WTC11 (cell line): ENCODE data around the gene AKAP13.

Source experiments
- CREM ChIP-seq: sonication (generic); formaldehyde crosslinking; IDR thresholded peaks from 2 replicates; pipeline ENCODE4 v1.8.1; 2022; ENCODE audit warnings: mild to moderate bottlenecking, missing genetic modification reagents, moderate library complexity
- SP1 ChIP-seq: sonication (generic); formaldehyde crosslinking; conservative IDR thresholded peaks from 2 replicates; pipeline ENCODE4 v1.8.1; 2022; ENCODE audit warnings: missing genetic modification reagents
- TF ChIP-seq, protein P1 (sequence below): fragments of 200-600 bp; IDR thresholded peaks from 2 replicates; pipeline ENCODE4 v1.8.0; 2022; ENCODE audit warnings: antibody characterized with exemption
- TF ChIP-seq, protein P2 (sequence below): sonication (generic); formaldehyde crosslinking; IDR thresholded peaks from 2 replicates; pipeline ENCODE4 v1.8.0; 2022; ENCODE audit warnings: mild to moderate bottlenecking, missing genetic modification reagents
- TF ChIP-seq, protein P3 (sequence below): sonication (generic); formaldehyde crosslinking; IDR thresholded peaks from 2 replicates; pipeline ENCODE4 v1.8.1; 2023; ENCODE audit warnings: mild to moderate bottlenecking, missing genetic modification reagents, moderate library complexity

DNA sequence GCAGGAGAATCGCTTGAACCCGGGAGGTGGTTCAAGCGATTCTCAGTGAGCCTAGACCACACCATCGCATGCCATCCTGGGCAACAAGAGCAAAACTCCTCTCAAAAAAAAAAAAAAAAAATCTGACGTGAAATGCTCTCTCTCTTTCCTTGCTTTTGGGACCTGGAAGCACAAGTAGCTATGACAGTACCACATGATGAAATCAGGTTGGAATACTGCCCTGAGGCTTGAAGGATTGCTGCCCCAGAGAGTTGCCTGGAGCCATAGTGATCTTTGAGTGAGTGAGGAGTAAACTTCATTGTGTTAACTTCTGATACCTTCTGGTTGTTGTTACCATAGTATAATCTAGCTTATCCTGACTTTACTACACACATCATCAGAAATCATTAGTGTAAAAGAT, 23.3 kb downstream of the AKAP13 start:
- TF ChIP-seq, protein P1, sequence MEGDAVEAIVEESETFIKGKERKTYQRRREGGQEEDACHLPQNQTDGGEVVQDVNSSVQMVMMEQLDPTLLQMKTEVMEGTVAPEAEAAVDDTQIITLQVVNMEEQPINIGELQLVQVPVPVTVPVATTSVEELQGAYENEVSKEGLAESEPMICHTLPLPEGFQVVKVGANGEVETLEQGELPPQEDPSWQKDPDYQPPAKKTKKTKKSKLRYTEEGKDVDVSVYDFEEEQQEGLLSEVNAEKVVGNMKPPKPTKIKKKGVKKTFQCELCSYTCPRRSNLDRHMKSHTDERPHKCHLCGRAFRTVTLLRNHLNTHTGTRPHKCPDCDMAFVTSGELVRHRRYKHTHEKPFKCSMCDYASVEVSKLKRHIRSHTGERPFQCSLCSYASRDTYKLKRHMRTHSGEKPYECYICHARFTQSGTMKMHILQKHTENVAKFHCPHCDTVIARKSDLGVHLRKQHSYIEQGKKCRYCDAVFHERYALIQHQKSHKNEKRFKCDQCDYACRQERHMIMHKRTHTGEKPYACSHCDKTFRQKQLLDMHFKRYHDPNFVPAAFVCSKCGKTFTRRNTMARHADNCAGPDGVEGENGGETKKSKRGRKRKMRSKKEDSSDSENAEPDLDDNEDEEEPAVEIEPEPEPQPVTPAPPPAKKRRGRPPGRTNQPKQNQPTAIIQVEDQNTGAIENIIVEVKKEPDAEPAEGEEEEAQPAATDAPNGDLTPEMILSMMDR, result no peak
- TF ChIP-seq CREM (CRISPR knock-in tag) (no peak), SP1 (no peak)
- TF ChIP-seq, protein P2, sequence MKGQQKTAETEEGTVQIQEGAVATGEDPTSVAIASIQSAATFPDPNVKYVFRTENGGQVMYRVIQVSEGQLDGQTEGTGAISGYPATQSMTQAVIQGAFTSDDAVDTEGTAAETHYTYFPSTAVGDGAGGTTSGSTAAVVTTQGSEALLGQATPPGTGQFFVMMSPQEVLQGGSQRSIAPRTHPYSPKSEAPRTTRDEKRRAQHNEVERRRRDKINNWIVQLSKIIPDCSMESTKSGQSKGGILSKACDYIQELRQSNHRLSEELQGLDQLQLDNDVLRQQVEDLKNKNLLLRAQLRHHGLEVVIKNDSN, result no peak
- TF ChIP-seq, protein P3, sequence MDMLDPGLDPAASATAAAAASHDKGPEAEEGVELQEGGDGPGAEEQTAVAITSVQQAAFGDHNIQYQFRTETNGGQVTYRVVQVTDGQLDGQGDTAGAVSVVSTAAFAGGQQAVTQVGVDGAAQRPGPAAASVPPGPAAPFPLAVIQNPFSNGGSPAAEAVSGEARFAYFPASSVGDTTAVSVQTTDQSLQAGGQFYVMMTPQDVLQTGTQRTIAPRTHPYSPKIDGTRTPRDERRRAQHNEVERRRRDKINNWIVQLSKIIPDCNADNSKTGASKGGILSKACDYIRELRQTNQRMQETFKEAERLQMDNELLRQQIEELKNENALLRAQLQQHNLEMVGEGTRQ (CRISPR knock-in tag), result no peak
